ENCODE results near the gene FAM217A. TPM values are rescaled to one million over a fixed set of nuclear protein-coding genes. Genes with fewer than 3 reads are reported as not detected.
"Not testable (repeated sequence)": the region's sequence is repeated elsewhere in the genome, so short reads cannot be mapped to it uniquely, and the experiment has no call there.

FAM217A gene
- total RNA-seq, 1 donor from 2014 or later, result not detected

DNA sequence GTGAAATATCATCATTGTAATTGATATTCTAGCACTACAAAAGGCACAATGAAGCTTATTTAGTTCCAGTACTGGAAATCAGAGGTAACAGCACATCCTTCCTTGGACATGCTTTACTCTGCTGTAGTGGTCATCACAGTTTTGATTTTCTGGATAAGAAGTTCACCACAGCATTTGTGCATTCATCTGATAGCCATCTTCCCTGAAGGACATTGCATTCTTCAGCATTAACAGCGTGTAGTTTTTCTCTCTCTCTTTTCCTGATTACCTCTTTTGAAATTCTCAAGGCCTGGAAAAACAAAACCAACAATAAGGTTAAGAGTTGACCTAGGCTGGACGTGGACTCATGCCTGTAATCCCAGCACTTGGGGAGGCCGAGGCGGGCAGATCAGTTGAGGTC, 36.8 kb upstream of the FAM217A start:
- Mint-ChIP-seq H3K27me3 (no peaks in the 10 kb centered on the region), H3K36me3 (ENCODE audit: insufficient read depth) (peaks cover 27% of the 10 kb centered on the region), H3K4me1 (ENCODE audit: low read depth) (no peaks in the 10 kb centered on the region), H3K27ac (no peak overlapping the region), H3K9me3 (ENCODE audit: low read depth) (peaks cover 8% of the 10 kb centered on the region), H3K4me3 (ENCODE audit: low read depth) (no peak overlapping the region)
- DNase-seq (ENCODE audit: low spot score, unreplicated experiment), result no peak
- TF ChIP-seq, protein P1, sequence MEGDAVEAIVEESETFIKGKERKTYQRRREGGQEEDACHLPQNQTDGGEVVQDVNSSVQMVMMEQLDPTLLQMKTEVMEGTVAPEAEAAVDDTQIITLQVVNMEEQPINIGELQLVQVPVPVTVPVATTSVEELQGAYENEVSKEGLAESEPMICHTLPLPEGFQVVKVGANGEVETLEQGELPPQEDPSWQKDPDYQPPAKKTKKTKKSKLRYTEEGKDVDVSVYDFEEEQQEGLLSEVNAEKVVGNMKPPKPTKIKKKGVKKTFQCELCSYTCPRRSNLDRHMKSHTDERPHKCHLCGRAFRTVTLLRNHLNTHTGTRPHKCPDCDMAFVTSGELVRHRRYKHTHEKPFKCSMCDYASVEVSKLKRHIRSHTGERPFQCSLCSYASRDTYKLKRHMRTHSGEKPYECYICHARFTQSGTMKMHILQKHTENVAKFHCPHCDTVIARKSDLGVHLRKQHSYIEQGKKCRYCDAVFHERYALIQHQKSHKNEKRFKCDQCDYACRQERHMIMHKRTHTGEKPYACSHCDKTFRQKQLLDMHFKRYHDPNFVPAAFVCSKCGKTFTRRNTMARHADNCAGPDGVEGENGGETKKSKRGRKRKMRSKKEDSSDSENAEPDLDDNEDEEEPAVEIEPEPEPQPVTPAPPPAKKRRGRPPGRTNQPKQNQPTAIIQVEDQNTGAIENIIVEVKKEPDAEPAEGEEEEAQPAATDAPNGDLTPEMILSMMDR (IDR thresholded peaks at IDR 0.05; ENCODE audit: unreplicated experiment), result no peak

DNA sequence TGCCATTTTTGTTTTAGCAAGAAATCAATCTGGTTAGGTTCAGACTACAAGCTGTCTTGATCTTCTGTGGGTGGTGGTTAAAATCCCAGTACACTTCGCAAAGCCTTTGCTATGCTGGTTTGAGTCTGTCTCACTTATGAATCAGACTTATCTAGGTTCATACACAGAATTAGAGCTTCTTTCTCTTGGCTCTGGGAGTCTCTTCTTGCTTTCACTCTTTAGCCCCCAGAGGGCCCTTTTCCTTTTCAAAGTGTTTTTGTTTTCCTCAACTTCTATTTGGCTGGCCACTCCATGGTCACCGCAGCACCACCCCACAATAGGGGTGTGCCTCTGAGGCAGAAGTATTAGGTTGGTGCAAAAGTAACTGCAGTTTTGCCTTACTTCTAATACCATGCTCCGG, 35.2 kb upstream of the FAM217A start:
- no peak for DNase-seq (ENCODE audit: low spot score, unreplicated experiment)
- H3K4me1 Mint-ChIP-seq (ENCODE audit: low read depth), result peaks cover 8% of the 10 kb centered on the region
- H3K36me3 Mint-ChIP-seq (ENCODE audit: insufficient read depth), result peaks cover 22% of the 10 kb centered on the region
- no peaks in the 10 kb centered on the region for H3K27me3 Mint-ChIP-seq
- TF ChIP-seq, protein P1 (IDR thresholded peaks at IDR 0.05; ENCODE audit: unreplicated experiment), result no peak
- no peak overlapping the region for H3K27ac Mint-ChIP-seq
- H3K4me3 Mint-ChIP-seq (ENCODE audit: low read depth), result no peak overlapping the region
- H3K9me3 Mint-ChIP-seq (ENCODE audit: low read depth), result peaks cover 8% of the 10 kb centered on the region

- Mint-ChIP-seq H3K4me3 (ENCODE audit: low read depth) (no peak overlapping the region), H3K36me3 (ENCODE audit: insufficient read depth) (peaks cover 22% of the 10 kb centered on the region), H3K27ac (no peak overlapping the region), H3K9me3 (ENCODE audit: low read depth) (peaks cover 8% of the 10 kb centered on the region), H3K27me3 (no peaks in the 10 kb centered on the region), H3K4me1 (ENCODE audit: low read depth) (peaks cover 11% of the 10 kb centered on the region)
- TF ChIP-seq, protein P1 (IDR thresholded peaks at IDR 0.05; ENCODE audit: unreplicated experiment), result no peak
- no peak for DNase-seq (ENCODE audit: low spot score, unreplicated experiment)
Measured at GRCh38 chr6:4113649-4114048, 34.7 kb upstream of the FAM217A start.

- Mint-ChIP-seq H3K9me3 (ENCODE audit: low read depth) (peaks cover 8% of the 10 kb centered on the region), H3K27ac (no peak overlapping the region), H3K4me1 (ENCODE audit: low read depth) (peaks cover 13% of the 10 kb centered on the region), H3K4me3 (ENCODE audit: low read depth) (no peak overlapping the region), H3K36me3 (ENCODE audit: insufficient read depth) (peaks cover 18% of the 10 kb centered on the region), H3K27me3 (no peaks in the 10 kb centered on the region)
- TF ChIP-seq, protein P1 (IDR thresholded peaks at IDR 0.05; ENCODE audit: unreplicated experiment), result no peak
- DNase-seq (ENCODE audit: low spot score, unreplicated experiment), result no peak
Measured at GRCh38 chr6:4112366-4112765, 33.4 kb upstream of the FAM217A start.

GRCh38 chr6:4109363-4109815, 30.5 kb upstream of the FAM217A start:
- not testable (repeated sequence) for H3K27ac Mint-ChIP-seq; DNase-seq (ENCODE audit: low spot score, unreplicated experiment); H3K4me3 Mint-ChIP-seq (ENCODE audit: low read depth); H3K9me3 Mint-ChIP-seq (ENCODE audit: low read depth); H3K27me3 Mint-ChIP-seq; H3K36me3 Mint-ChIP-seq (ENCODE audit: insufficient read depth)
- peaks cover 28% of the 10 kb centered on the region for H3K4me1 Mint-ChIP-seq (ENCODE audit: low read depth)

DNA sequence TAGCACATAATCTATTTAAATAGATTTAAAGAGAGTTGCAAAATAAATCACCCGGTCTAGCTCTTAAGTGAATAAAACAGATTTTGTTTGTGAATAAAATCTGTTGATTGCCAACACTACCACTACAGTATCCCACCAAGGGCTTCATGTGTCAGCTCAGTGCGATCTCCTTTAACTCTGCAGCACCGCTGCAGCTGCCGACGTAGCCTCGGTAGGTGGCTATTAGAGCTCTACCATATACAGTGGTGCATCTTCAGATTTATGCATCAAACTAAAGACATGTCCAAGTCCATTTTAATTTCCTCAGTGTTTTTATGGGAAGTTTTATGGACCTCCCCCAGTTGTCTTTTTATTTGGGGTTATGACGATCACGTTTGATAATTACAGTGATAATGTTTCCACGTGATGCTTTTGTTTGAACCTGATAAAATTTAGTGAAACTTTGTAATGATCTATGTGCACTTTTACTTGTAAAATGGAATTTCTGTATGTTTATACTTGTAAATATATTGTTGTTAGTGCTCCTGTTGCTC, 29.7 kb upstream of the FAM217A start:
- H3K27me3 Mint-ChIP-seq, result no peaks in the 10 kb centered on the region
- TF ChIP-seq, protein P1 (IDR thresholded peaks at IDR 0.05; ENCODE audit: unreplicated experiment), result no peak
- H3K4me3 Mint-ChIP-seq (ENCODE audit: low read depth), result no peak overlapping the region
- peaks cover 32% of the 10 kb centered on the region for H3K4me1 Mint-ChIP-seq (ENCODE audit: low read depth)
- H3K9me3 Mint-ChIP-seq (ENCODE audit: low read depth), result peaks cover 8% of the 10 kb centered on the region
- no peak for DNase-seq (ENCODE audit: low spot score, unreplicated experiment)
- H3K27ac Mint-ChIP-seq, result no peak overlapping the region
- H3K36me3 Mint-ChIP-seq (ENCODE audit: insufficient read depth), result peaks cover 1% of the 10 kb centered on the region
